ENCODE results near the gene AKAP8L.

AKAP8L gene

DNA sequence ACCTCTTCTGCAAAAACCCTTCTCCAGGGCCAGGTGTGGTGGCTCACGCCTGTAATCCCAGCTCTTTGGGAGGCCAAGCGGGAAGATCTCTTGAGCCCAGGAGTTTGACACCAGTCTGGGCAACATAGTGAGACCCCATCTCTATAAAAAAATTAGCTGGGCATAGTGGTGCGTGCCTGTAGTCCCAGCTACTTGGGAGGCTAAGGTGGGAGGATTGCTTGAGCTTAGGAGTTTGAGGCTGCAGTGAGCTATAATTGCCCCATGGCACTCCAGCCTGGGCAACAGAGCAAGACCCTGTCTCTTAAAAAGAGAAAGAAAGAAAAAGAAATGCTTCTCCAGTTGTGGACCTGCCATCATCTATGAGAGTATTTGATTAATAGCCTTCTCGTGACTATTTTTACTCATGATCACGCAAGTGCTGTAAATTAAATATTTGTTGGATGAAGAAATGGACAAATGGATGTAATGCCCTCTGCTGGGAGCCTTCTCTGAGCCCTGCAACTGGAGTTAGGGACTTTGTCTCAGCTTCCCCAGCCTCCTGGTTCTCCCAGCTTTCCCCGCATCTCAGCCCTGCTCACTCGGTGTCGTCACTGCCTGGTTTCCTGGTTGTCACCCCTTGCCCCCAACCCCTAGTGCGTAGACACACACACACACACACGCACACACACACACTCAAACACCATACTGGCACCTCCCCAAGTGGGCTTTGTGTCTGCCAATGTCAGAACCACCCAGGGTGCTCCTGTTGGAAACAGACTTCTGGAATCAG, 18.8 kb upstream of the AKAP8L start:
- no peaks in the 10 kb centered on the region for H3K79me1 ChIP-seq (ENCODE audit: low read length)
- H3K4me1 ChIP-seq (ENCODE audit: control insufficient read depth, low read depth, low read length), result no peaks in the 10 kb centered on the region
- no peak overlapping the region for H3K27ac ChIP-seq (ENCODE audit: low read depth, low read length)
- no peaks in the 10 kb centered on the region for H3K36me3 ChIP-seq (ENCODE audit: control insufficient read depth, insufficient read depth, low read length)
- no peaks in the 10 kb centered on the region for H3K27me3 ChIP-seq (ENCODE audit: insufficient read depth, low read length, poor library complexity)
- H3K4me3 ChIP-seq (ENCODE audit: low read length), result no peak overlapping the region
- no peak overlapping the region for H3K18ac ChIP-seq (ENCODE audit: low read length)
- H3K4ac ChIP-seq (ENCODE audit: low read depth, low read length), result no peak overlapping the region
- H3K9ac ChIP-seq (ENCODE audit: low read length), result no peak overlapping the region
- H2AK5ac ChIP-seq (ENCODE audit: low read length), result no peak overlapping the region
- H4K5ac ChIP-seq (ENCODE audit: low read length), result no peak overlapping the region
- WGBS (ENCODE audit: extremely low coverage, insufficient coverage, low lambda C conversion rate), result no CpG with 5 or more reads among the region's 10 CpGs
- no peak for DNase-seq
- no peak overlapping the region for H2BK5ac ChIP-seq (ENCODE audit: low read length)
- no peaks in the 10 kb centered on the region for H3K79me2 ChIP-seq (ENCODE audit: control insufficient read depth, insufficient read depth, low read length)
- H3K4me2 ChIP-seq (ENCODE audit: low read length), result no peak overlapping the region
- H3K23ac ChIP-seq (ENCODE audit: low read length), result no peak overlapping the region
- no peak overlapping the region for H2BK120ac ChIP-seq (ENCODE audit: low read depth, low read length)
- H2BK15ac ChIP-seq (replicated peaks; ENCODE audit: low read depth), result no peak overlapping the region
- H4K8ac ChIP-seq (ENCODE audit: low read depth, low read length), result no peak overlapping the region
- no peak overlapping the region for H3K56ac ChIP-seq (ENCODE audit: low read length)

DNA sequence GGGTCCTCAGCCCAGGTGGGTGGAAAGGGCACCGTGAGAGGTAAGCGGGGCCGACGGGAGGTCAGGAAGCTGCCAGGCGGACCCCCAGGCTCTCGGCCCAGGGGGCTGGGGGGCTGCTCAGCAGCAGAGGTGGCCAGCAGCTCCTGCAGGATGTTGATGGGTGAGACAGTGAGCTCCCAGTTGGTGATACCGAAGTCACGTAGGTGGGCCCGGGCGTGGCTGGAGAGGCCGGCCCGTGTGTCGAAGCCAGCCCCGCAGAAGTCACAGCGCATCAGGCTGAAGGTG, 18.0 kb upstream of the AKAP8L start:
- Histone ChIP-seq H3K27me3 (ENCODE audit: insufficient read depth, low read length, poor library complexity) (no peaks in the 10 kb centered on the region), H3K27ac (ENCODE audit: low read depth, low read length) (no peak overlapping the region), H2BK15ac (replicated peaks; ENCODE audit: low read depth) (no peak overlapping the region), H3K4me1 (ENCODE audit: control insufficient read depth, low read depth, low read length) (no peaks in the 10 kb centered on the region), H2BK120ac (ENCODE audit: low read depth, low read length) (no peak overlapping the region), H3K79me1 (ENCODE audit: low read length) (peaks cover 1% of the 10 kb centered on the region), H3K4me2 (ENCODE audit: low read length) (no peak overlapping the region), H3K36me3 (ENCODE audit: control insufficient read depth, insufficient read depth, low read length) (no peaks in the 10 kb centered on the region), H2BK5ac (ENCODE audit: low read length) (no peak overlapping the region), H3K9ac (ENCODE audit: low read length) (no peak overlapping the region), H4K5ac (ENCODE audit: low read length) (no peak overlapping the region), H3K18ac (ENCODE audit: low read length) (no peak overlapping the region), H3K4me3 (ENCODE audit: low read length) (no peak overlapping the region), H2AK5ac (ENCODE audit: low read length) (no peak overlapping the region), H3K56ac (ENCODE audit: low read length) (no peak overlapping the region), H3K23ac (ENCODE audit: low read length) (no peak overlapping the region), H3K79me2 (ENCODE audit: control insufficient read depth, insufficient read depth, low read length) (peaks cover 3% of the 10 kb centered on the region), H3K4ac (ENCODE audit: low read depth, low read length) (no peak overlapping the region), H4K8ac (ENCODE audit: low read depth, low read length) (no peak overlapping the region)
- no peak for DNase-seq
- WGBS (ENCODE audit: extremely low coverage, insufficient coverage, low lambda C conversion rate), result no CpG with 5 or more reads among the region's 15 CpGs

- H2BK5ac ChIP-seq (ENCODE audit: low read length), result no peak overlapping the region
- H3K27me3 ChIP-seq (ENCODE audit: insufficient read depth, low read length, poor library complexity), result no peaks in the 10 kb centered on the region
- peaks cover 5% of the 10 kb centered on the region for H3K79me1 ChIP-seq (ENCODE audit: low read length)
- no peaks in the 10 kb centered on the region for H3K36me3 ChIP-seq (ENCODE audit: control insufficient read depth, insufficient read depth, low read length)
- no peak overlapping the region for H4K5ac ChIP-seq (ENCODE audit: low read length)
- no peak overlapping the region for H3K4me2 ChIP-seq (ENCODE audit: low read length)
- no peak for DNase-seq
- no peak overlapping the region for H3K23ac ChIP-seq (ENCODE audit: low read length)
- no CpG with 5 or more reads among the region's 10 CpGs for WGBS (ENCODE audit: extremely low coverage, insufficient coverage, low lambda C conversion rate)
- H3K56ac ChIP-seq (ENCODE audit: low read length), result no peak overlapping the region
- no peak overlapping the region for H3K18ac ChIP-seq (ENCODE audit: low read length)
- no peak overlapping the region for H2BK15ac ChIP-seq (replicated peaks; ENCODE audit: low read depth)
- peaks cover 9% of the 10 kb centered on the region for H3K79me2 ChIP-seq (ENCODE audit: control insufficient read depth, insufficient read depth, low read length)
- H2AK5ac ChIP-seq (ENCODE audit: low read length), result no peak overlapping the region
- H3K9ac ChIP-seq (ENCODE audit: low read length), result no peak overlapping the region
- H3K27ac ChIP-seq (ENCODE audit: low read depth, low read length), result no peak overlapping the region
- H3K4me3 ChIP-seq (ENCODE audit: low read length), result no peak overlapping the region
- H3K4ac ChIP-seq (ENCODE audit: low read depth, low read length), result no peak overlapping the region
- peaks cover 4% of the 10 kb centered on the region for H3K4me1 ChIP-seq (ENCODE audit: control insufficient read depth, low read depth, low read length)
- no peak overlapping the region for H2BK120ac ChIP-seq (ENCODE audit: low read depth, low read length)
- H4K8ac ChIP-seq (ENCODE audit: low read depth, low read length), result no peak overlapping the region
Measured at GRCh38 chr19:15436012-15436825, 17.4 kb upstream of the AKAP8L start.

DNA sequence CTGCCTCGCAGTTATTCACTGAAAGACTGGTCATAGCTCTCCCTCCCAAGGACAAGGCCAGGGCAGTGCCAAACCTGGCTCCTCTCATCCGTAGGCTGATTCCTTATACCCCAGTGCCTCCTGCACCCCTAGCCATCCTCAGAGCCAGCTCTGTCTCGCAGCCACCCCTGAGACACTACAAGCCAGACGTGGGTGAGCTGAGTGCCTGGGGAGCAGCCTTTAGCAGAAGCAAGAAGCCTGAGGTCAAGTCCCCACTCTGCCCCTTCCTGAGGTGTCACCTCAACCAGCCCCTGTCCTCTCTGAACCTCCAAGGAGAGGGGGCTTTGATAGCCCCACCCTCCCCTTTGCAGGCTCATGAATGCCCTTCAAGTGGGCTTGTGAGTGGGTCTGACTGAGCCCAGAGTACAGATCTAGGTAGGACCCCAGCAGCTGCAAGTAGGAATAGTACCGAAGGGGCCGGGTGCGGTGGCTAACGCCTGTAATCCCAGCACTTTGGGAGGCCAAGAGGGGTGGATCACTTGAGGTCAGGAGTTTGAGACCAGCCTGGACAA, 14.8 kb upstream of the AKAP8L start:
- Histone ChIP-seq H3K4ac (ENCODE audit: low read depth, low read length) (no peak overlapping the region), H4K8ac (ENCODE audit: low read depth, low read length) (no peak overlapping the region), H3K27ac (ENCODE audit: low read depth, low read length) (no peak overlapping the region), H3K79me1 (ENCODE audit: low read length) (peaks cover 17% of the 10 kb centered on the region), H3K79me2 (ENCODE audit: control insufficient read depth, insufficient read depth, low read length) (peaks cover 25% of the 10 kb centered on the region), H3K4me2 (ENCODE audit: low read length) (peak overlapping the region; percentile 57), H2BK5ac (ENCODE audit: low read length) (no peak overlapping the region), H4K5ac (ENCODE audit: low read length) (no peak overlapping the region), H3K23ac (ENCODE audit: low read length) (no peak overlapping the region), H3K36me3 (ENCODE audit: control insufficient read depth, insufficient read depth, low read length) (no peaks in the 10 kb centered on the region), H3K4me3 (ENCODE audit: low read length) (no peak overlapping the region), H2BK120ac (ENCODE audit: low read depth, low read length) (no peak overlapping the region), H3K56ac (ENCODE audit: low read length) (peak overlapping the region; percentile 78), H3K27me3 (ENCODE audit: insufficient read depth, low read length, poor library complexity) (no peaks in the 10 kb centered on the region), H3K9ac (ENCODE audit: low read length) (peak overlapping the region; percentile 62), H3K4me1 (ENCODE audit: control insufficient read depth, low read depth, low read length) (peaks cover 5% of the 10 kb centered on the region), H2AK5ac (ENCODE audit: low read length) (no peak overlapping the region), H2BK15ac (replicated peaks; ENCODE audit: low read depth) (no peak overlapping the region), H3K18ac (ENCODE audit: low read length) (no peak overlapping the region)
- DNase-seq, result no peak
- WGBS (ENCODE audit: extremely low coverage, insufficient coverage, low lambda C conversion rate), result no CpG with 5 or more reads among the region's 8 CpGs

DNA sequence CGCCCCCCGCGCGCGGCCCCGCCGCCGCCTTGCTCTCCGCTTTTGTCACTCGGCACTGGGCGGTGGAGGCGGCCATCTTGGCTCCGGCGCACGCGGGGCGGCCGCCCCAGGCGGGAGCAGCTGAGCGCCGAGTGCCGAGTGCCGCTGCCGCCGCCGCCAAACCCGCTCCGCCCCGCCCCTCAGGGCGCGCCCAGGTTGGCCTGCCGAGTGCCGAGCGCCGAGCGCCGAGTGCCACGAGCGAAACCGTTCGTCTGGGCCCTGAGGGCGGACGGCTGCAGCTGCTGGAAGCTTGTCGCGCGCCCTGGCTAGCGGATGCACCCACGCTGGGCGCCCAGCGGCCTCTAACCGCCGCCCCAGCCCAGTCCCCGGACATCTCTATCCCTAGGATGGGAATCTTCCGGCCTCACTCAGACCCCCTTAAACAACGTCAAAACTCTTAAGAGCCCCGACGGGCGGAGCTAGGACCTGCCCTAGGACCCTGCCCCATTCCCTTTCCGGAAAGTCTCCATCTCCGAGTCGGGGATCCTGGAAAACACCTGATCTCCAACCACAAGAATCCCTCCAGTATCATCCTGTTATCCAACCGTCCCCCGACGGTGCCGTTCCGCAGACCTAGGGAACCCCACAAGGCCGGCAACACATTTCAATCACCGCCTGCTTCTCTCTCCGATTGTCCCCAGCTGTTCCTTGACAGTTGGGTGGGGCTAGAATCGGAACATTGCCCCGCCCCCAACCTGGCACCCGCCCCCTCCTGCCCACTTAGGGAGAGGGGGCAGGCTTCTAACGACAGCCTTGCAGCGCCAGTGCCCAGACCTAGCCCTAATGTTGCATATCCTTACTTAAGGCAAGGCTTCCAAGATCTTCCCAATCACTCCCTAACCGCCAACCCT, 14.1 kb upstream of the AKAP8L start:
- peak; percentile 93 for DNase-seq
- Histone ChIP-seq H3K18ac (ENCODE audit: low read length) (peak overlapping the region; percentile 86), H2BK120ac (ENCODE audit: low read depth, low read length) (no peak overlapping the region), H3K79me2 (ENCODE audit: control insufficient read depth, insufficient read depth, low read length) (peaks cover 25% of the 10 kb centered on the region), H3K36me3 (ENCODE audit: control insufficient read depth, insufficient read depth, low read length) (no peaks in the 10 kb centered on the region), H3K79me1 (ENCODE audit: low read length) (peaks cover 17% of the 10 kb centered on the region), H3K27me3 (ENCODE audit: insufficient read depth, low read length, poor library complexity) (no peaks in the 10 kb centered on the region), H2AK5ac (ENCODE audit: low read length) (no peak overlapping the region), H2BK5ac (ENCODE audit: low read length) (no peak overlapping the region), H3K56ac (ENCODE audit: low read length) (peak overlapping the region; percentile 81), H3K4me2 (ENCODE audit: low read length) (peak overlapping the region; percentile 94), H3K4me3 (ENCODE audit: low read length) (peak overlapping the region; percentile 66), H3K27ac (ENCODE audit: low read depth, low read length) (no peak overlapping the region), H2BK15ac (replicated peaks; ENCODE audit: low read depth) (no peak overlapping the region), H4K8ac (ENCODE audit: low read depth, low read length) (no peak overlapping the region), H3K4me1 (ENCODE audit: control insufficient read depth, low read depth, low read length) (peaks cover 5% of the 10 kb centered on the region), H3K4ac (ENCODE audit: low read depth, low read length) (peak overlapping the region; percentile 92), H4K5ac (ENCODE audit: low read length) (no peak overlapping the region), H3K23ac (ENCODE audit: low read length) (no peak overlapping the region), H3K9ac (ENCODE audit: low read length) (peak overlapping the region; percentile 65)
- WGBS (ENCODE audit: extremely low coverage, insufficient coverage, low lambda C conversion rate), result no CpG with 5 or more reads among the region's 75 CpGs
